GM18511 (cell line): Measurements from ENCODE around the gene MT3.
"Not testable (repeated sequence)": the region's sequence is repeated elsewhere in the genome, so short reads cannot be mapped to it uniquely, and the experiment has no call there.

Experiments used
- ATAC-seq: cut with Tn5 transposase; IDR thresholded peaks from one replicate; pipeline ENCODE4 v1.9.1; 2021; ENCODE audit warnings: mild to moderate bottlenecking, moderate library complexity; ENCODE audit not compliant: unreplicated experiment

MT3 gene

GRCh38 chr16:56577300-56577625, 12.1 kb upstream of the MT3 start:
- no peak for ATAC-seq

- no peak for ATAC-seq
Observed at GRCh38 chr16:56580391-56581048, 8.8 kb upstream of the MT3 start.

- ATAC-seq: not testable (repeated sequence)
Observed at GRCh38 chr16:56582911-56583310, 6.4 kb upstream of the MT3 start.

GRCh38 chr16:56583351-56584168, 5.8 kb upstream of the MT3 start:
- no peak for ATAC-seq

- no peak for ATAC-seq
Observed at GRCh38 chr16:56584276-56584675, 5.1 kb upstream of the MT3 start.

GRCh38 chr16:56588781-56589140, 567 bp upstream of the MT3 start:
- no peak for ATAC-seq

GRCh38 chr16:56591377-56592060, 2.2 kb downstream of the MT3 start:
- ATAC-seq: no peak

- no peak for ATAC-seq
Observed at GRCh38 chr16:56593573-56594291, 4.4 kb downstream of the MT3 start.

- no peak for ATAC-seq
Observed at GRCh38 chr16:56594292-56594619, 4.9 kb downstream of the MT3 start.

GRCh38 chr16:56600398-56600999, 11.2 kb downstream of the MT3 start:
- no peak for ATAC-seq

- ATAC-seq: no peak
Observed at GRCh38 chr16:56601325-56601724, 12.0 kb downstream of the MT3 start.

- ATAC-seq: no peak
Observed at GRCh38 chr16:56603589-56603988, 14.3 kb downstream of the MT3 start.

GRCh38 chr16:56604966-56605365, 15.6 kb downstream of the MT3 start:
- ATAC-seq: no peak

GRCh38 chr16:56605475-56605874, 16.1 kb downstream of the MT3 start:
- no peak for ATAC-seq

- ATAC-seq: no peak
Observed at GRCh38 chr16:56606071-56606475, 16.7 kb downstream of the MT3 start.

GRCh38 chr16:56606476-56607108, 17.3 kb downstream of the MT3 start:
- ATAC-seq: no peak

GRCh38 chr16:56607109-56607618, 17.8 kb downstream of the MT3 start:
- ATAC-seq: no peak

GRCh38 chr16:56607675-56608042, 18.3 kb downstream of the MT3 start:
- ATAC-seq: no peak

GRCh38 chr16:56608043-56608875, 18.9 kb downstream of the MT3 start, which contains the start of gene MT2A:
TSS of gene MT2A (plus strand) at chr16:56608584. CDS start at chr16:56608656, 72 bp downstream.
- ATAC-seq: peak; percentile 86
